ENCODE data around the gene MEX3D. TPM values are rescaled to one million over a fixed set of nuclear protein-coding genes. Genes with fewer than 3 reads are reported as not detected.
"Not testable (repeated sequence)": the region's sequence is repeated elsewhere in the genome, so short reads cannot be mapped to it uniquely, and the experiment has no call there.

MEX3D gene
- total RNA-seq, 1 experiment from 2014 or later: 55.6 TPM

GRCh38 chr19:1522061-1522460 is 46.1 kb downstream of the MEX3D start:
- Histone ChIP-seq H3K79me2 (ENCODE audit: low read depth) (no peaks in the 10 kb centered on the region), H2AFZ (no peak overlapping the region), H3K4me1 (replicated peaks; ENCODE audit: insufficient read depth) (no peaks in the 10 kb centered on the region), H3K27me3 (ENCODE audit: insufficient read depth, low read depth) (no peaks in the 10 kb centered on the region), H3K36me3 (ENCODE audit: low read depth) (no peaks in the 10 kb centered on the region), H4K20me1 (ENCODE audit: insufficient read depth) (no peaks in the 10 kb centered on the region), H3K9me3 (ENCODE audit: insufficient read depth, low read depth) (no peaks in the 10 kb centered on the region), H3K9me2 (ENCODE audit: insufficient read depth) (no peaks in the 10 kb centered on the region), H3F3A (ENCODE audit: insufficient read depth, low read depth) (no peaks in the 10 kb centered on the region), H3K27ac (no peak overlapping the region), H3K4me2 (no peak overlapping the region), H3K4me3 (no peak overlapping the region)
- no peak for DNase-seq
- TF ChIP-seq CTCF (conservative IDR thresholded peaks at IDR 0.05) (no peak), EZH2 (IDR thresholded peaks at IDR 0.05; ENCODE audit: low read depth) (no peak)
- no TSS peak for BruUV-seq (replicated peaks)
- ChIA-PET POLR2A (ENCODE audit: unreplicated experiment) (no interaction called here), CTCF (interaction anchor here (0.5 kb wide), 1 partner anchor 304 kb away, joined by 21 read pairs; no protein-coding TSS in a partner anchor)
- intact Hi-C loops (cut with micrococcal nuclease; ENCODE audit: unreplicated experiment): no loop called here

- no TSS peak for BruUV-seq (replicated peaks)
- Histone ChIP-seq H2AFZ (no peak overlapping the region), H3F3A (ENCODE audit: insufficient read depth, low read depth) (no peaks in the 10 kb centered on the region), H4K20me1 (ENCODE audit: insufficient read depth) (no peaks in the 10 kb centered on the region), H3K27me3 (ENCODE audit: insufficient read depth, low read depth) (no peaks in the 10 kb centered on the region), H3K9me3 (ENCODE audit: insufficient read depth, low read depth) (no peaks in the 10 kb centered on the region), H3K9me2 (ENCODE audit: insufficient read depth) (no peaks in the 10 kb centered on the region), H3K4me1 (replicated peaks; ENCODE audit: insufficient read depth) (no peaks in the 10 kb centered on the region), H3K36me3 (ENCODE audit: low read depth) (no peaks in the 10 kb centered on the region), H3K4me2 (no peak overlapping the region), H3K79me2 (ENCODE audit: low read depth) (no peaks in the 10 kb centered on the region), H3K4me3 (no peak overlapping the region), H3K27ac (no peak overlapping the region)
- CTCF ChIA-PET: interaction anchor here (0.5 kb wide), 1 partner anchor 305 kb away, joined by 21 read pairs; no protein-coding TSS in a partner anchor
- intact Hi-C loops (cut with micrococcal nuclease; ENCODE audit: unreplicated experiment): no loop called here
- POLR2A ChIA-PET (ENCODE audit: unreplicated experiment): no interaction called here
- no peak for TF ChIP-seq CTCF (conservative IDR thresholded peaks at IDR 0.05)
- no peak for TF ChIP-seq EZH2 (IDR thresholded peaks at IDR 0.05; ENCODE audit: low read depth)
- DNase-seq: no peak
Observed at GRCh38 chr19:1521636-1522035, 46.5 kb downstream of the MEX3D start.

- Histone ChIP-seq H3K4me3 (no peak overlapping the region), H2AFZ (no peak overlapping the region), H3K27ac (no peak overlapping the region), H3K4me1 (replicated peaks; ENCODE audit: insufficient read depth) (no peaks in the 10 kb centered on the region), H3K27me3 (ENCODE audit: insufficient read depth, low read depth) (no peaks in the 10 kb centered on the region), H3F3A (ENCODE audit: insufficient read depth, low read depth) (no peaks in the 10 kb centered on the region), H3K36me3 (ENCODE audit: low read depth) (no peaks in the 10 kb centered on the region), H3K79me2 (ENCODE audit: low read depth) (no peaks in the 10 kb centered on the region), H3K9me2 (ENCODE audit: insufficient read depth) (no peaks in the 10 kb centered on the region), H3K9me3 (ENCODE audit: insufficient read depth, low read depth) (no peaks in the 10 kb centered on the region), H3K4me2 (no peak overlapping the region), H4K20me1 (ENCODE audit: insufficient read depth) (no peaks in the 10 kb centered on the region)
- intact Hi-C loops (cut with micrococcal nuclease; ENCODE audit: unreplicated experiment): no loop called here
- POLR2A ChIA-PET (ENCODE audit: unreplicated experiment): interaction anchor here (0.6 kb wide), 1 partner anchor 227 kb away, joined by 4 read pairs; no protein-coding TSS in a partner anchor
- CTCF ChIA-PET: no interaction called here
- no peak for TF ChIP-seq CTCF (conservative IDR thresholded peaks at IDR 0.05)
- no peak for TF ChIP-seq EZH2 (IDR thresholded peaks at IDR 0.05; ENCODE audit: low read depth)
- BruUV-seq (replicated peaks): no TSS peak
- DNase-seq: peak in 1 of 2 experiments; percentile 42
Observed at GRCh38 chr19:1520203-1520780, 47.8 kb downstream of the MEX3D start.

- H2AFZ ChIP-seq; H3K79me2 ChIP-seq (ENCODE audit: low read depth); BruUV-seq (replicated peaks); H3K4me2 ChIP-seq; H3K27ac ChIP-seq; DNase-seq; CTCF ChIA-PET; H3K4me1 ChIP-seq (replicated peaks; ENCODE audit: insufficient read depth); H4K20me1 ChIP-seq (ENCODE audit: insufficient read depth); H3K9me2 ChIP-seq (ENCODE audit: insufficient read depth); H3K9me3 ChIP-seq (ENCODE audit: insufficient read depth, low read depth); H3K36me3 ChIP-seq (ENCODE audit: low read depth); H3K27me3 ChIP-seq (ENCODE audit: insufficient read depth, low read depth); intact Hi-C loops (cut with micrococcal nuclease; ENCODE audit: unreplicated experiment); H3F3A ChIP-seq (ENCODE audit: insufficient read depth, low read depth); H3K4me3 ChIP-seq: not testable (repeated sequence)
- POLR2A ChIA-PET (ENCODE audit: unreplicated experiment): interaction anchor here (0.6 kb wide), 1 partner anchor 227 kb away, joined by 4 read pairs; no protein-coding TSS in a partner anchor
Observed at GRCh38 chr19:1519802-1520201, 48.3 kb downstream of the MEX3D start.

Measured in PC-9 (cell line).